ENCODE results near the gene SCGB1D1. TPM values are rescaled to one million over a fixed set of nuclear protein-coding genes. Genes with fewer than 3 reads are reported as not detected.

Gene SCGB1D1
- polyA plus RNA-seq, 1 donor from 2014 or later, result not detected

DNA sequence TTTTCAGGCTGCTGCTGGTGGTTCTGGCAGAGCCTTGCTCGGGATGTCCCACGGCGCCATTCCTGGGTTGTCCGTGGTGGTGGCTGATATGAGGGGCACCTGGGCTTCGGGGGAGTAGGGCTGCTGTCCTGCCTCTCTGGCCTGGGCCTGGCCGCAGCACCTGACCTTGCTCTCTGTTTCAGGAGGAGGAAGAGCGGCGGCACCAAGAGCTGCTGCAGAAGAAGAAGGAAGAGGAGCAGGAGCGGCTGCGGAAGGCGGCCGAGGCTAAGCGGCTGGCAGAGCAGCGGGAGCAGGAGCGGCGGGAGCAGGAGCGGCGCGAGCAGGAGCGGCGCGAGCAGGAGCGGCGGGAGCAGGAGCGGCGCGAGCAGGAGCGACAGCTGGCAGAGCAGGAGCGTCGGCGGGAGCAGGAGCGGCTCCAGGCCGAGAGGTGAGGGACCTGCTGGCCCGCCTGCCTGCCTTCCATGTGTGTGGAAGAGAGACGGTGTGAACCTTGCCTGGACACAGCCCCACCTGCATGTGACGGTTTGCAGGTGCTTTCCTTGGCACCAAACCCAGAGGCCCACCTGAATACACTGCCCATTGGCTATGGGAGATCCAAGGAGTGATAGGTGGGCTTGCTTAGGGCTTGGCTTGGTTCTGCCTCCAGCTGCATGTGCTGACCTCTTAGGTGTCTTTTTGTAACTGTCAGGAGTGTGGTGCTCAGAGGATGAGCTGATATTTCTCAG is 43.4 kb upstream of the SCGB1D1 start:
- Histone ChIP-seq H3K4me2 (ENCODE audit: low read length) (no peak overlapping the region), H3K27ac (ENCODE audit: low read length) (no peak overlapping the region), H3K4me3 (ENCODE audit: low read length) (no peak overlapping the region), H3K9ac (ENCODE audit: low read length) (no peak overlapping the region), H3K79me2 (replicated peaks; ENCODE audit: insufficient read depth, low read length) (no peaks in the 10 kb centered on the region), H2AFZ (ENCODE audit: low read depth, low read length) (no peak overlapping the region), H3K9me2 (ENCODE audit: insufficient read depth, low read length) (no peaks in the 10 kb centered on the region), H3F3A (ENCODE audit: insufficient read depth, low read length, poor library complexity, severe bottlenecking) (no peaks in the 10 kb centered on the region), H3K9me3 (ENCODE audit: low read length) (no peaks in the 10 kb centered on the region), H4K20me1 (ENCODE audit: insufficient read depth) (no peaks in the 10 kb centered on the region), H3K27me3 (ENCODE audit: insufficient read depth, low read depth, low read length) (no peaks in the 10 kb centered on the region), H3K36me3 (ENCODE audit: insufficient read depth, low read length) (no peaks in the 10 kb centered on the region)
- TF ChIP-seq POLR2AphosphoS5 (IDR thresholded peaks at IDR 0.05) (no peak), EP300 (conservative IDR thresholded peaks at IDR 0.05; ENCODE audit: poor library complexity, severe bottlenecking) (no peak), SMC3 (conservative IDR thresholded peaks at IDR 0.05; ENCODE audit: poor library complexity) (no peak)
- TF ChIP-seq, protein P1, sequence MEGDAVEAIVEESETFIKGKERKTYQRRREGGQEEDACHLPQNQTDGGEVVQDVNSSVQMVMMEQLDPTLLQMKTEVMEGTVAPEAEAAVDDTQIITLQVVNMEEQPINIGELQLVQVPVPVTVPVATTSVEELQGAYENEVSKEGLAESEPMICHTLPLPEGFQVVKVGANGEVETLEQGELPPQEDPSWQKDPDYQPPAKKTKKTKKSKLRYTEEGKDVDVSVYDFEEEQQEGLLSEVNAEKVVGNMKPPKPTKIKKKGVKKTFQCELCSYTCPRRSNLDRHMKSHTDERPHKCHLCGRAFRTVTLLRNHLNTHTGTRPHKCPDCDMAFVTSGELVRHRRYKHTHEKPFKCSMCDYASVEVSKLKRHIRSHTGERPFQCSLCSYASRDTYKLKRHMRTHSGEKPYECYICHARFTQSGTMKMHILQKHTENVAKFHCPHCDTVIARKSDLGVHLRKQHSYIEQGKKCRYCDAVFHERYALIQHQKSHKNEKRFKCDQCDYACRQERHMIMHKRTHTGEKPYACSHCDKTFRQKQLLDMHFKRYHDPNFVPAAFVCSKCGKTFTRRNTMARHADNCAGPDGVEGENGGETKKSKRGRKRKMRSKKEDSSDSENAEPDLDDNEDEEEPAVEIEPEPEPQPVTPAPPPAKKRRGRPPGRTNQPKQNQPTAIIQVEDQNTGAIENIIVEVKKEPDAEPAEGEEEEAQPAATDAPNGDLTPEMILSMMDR (IDR thresholded peaks at IDR 0.05; ENCODE audit: poor library complexity, severe bottlenecking), result no peak

DNA sequence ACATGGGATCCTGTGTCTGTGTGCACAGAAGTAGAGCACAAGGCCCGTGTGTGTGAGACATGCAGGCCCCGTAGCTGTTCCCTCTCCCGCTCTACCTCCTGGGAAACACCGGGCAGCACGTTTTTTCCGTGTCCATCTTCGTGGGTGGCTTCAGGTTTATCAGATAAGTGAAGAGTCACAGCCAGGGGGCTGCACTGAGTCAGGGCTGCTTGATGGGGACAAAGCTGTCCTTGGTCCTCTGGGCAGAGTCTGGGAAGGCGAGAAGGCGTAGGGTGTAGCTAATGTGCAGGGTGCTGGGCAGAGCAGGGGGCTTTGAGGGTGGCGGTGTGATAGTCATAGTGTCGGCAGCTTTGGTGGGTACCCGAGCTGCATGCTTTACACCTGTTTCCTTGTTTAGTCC is 42.5 kb upstream of the SCGB1D1 start:
- no peaks in the 10 kb centered on the region for H3K27me3 ChIP-seq (ENCODE audit: insufficient read depth, low read depth, low read length)
- H3K36me3 ChIP-seq (ENCODE audit: insufficient read depth, low read length), result no peaks in the 10 kb centered on the region
- H3K9me2 ChIP-seq (ENCODE audit: insufficient read depth, low read length), result no peaks in the 10 kb centered on the region
- H2AFZ ChIP-seq (ENCODE audit: low read depth, low read length), result no peak overlapping the region
- no peaks in the 10 kb centered on the region for H4K20me1 ChIP-seq (ENCODE audit: insufficient read depth)
- H3K4me3 ChIP-seq (ENCODE audit: low read length), result no peak overlapping the region
- no peaks in the 10 kb centered on the region for H3K79me2 ChIP-seq (replicated peaks; ENCODE audit: insufficient read depth, low read length)
- no peaks in the 10 kb centered on the region for H3K9me3 ChIP-seq (ENCODE audit: low read length)
- H3F3A ChIP-seq (ENCODE audit: insufficient read depth, low read length, poor library complexity, severe bottlenecking), result no peaks in the 10 kb centered on the region
- H3K9ac ChIP-seq (ENCODE audit: low read length), result no peak overlapping the region
- no peak overlapping the region for H3K4me2 ChIP-seq (ENCODE audit: low read length)
- H3K27ac ChIP-seq (ENCODE audit: low read length), result no peak overlapping the region
- TF ChIP-seq EZH2 (IDR thresholded peaks at IDR 0.05; ENCODE audit: borderline replicate concordance, insufficient read depth, low read length, poor library complexity, severe bottlenecking) (no peak), EP300 (conservative IDR thresholded peaks at IDR 0.05; ENCODE audit: poor library complexity, severe bottlenecking) (no peak), POLR2AphosphoS5 (IDR thresholded peaks at IDR 0.05) (no peak), MXI1 (conservative IDR thresholded peaks at IDR 0.05; ENCODE audit: poor library complexity, severe bottlenecking) (no peak), SMC3 (conservative IDR thresholded peaks at IDR 0.05; ENCODE audit: poor library complexity) (no peak), TAF1 (IDR thresholded peaks at IDR 0.05; ENCODE audit: low read depth) (no peak), RAD21 (conservative IDR thresholded peaks at IDR 0.05) (no peak)
- TF ChIP-seq, protein P1 (IDR thresholded peaks at IDR 0.05; ENCODE audit: poor library complexity, severe bottlenecking), result no peak
- TF ChIP-seq, protein P2, sequence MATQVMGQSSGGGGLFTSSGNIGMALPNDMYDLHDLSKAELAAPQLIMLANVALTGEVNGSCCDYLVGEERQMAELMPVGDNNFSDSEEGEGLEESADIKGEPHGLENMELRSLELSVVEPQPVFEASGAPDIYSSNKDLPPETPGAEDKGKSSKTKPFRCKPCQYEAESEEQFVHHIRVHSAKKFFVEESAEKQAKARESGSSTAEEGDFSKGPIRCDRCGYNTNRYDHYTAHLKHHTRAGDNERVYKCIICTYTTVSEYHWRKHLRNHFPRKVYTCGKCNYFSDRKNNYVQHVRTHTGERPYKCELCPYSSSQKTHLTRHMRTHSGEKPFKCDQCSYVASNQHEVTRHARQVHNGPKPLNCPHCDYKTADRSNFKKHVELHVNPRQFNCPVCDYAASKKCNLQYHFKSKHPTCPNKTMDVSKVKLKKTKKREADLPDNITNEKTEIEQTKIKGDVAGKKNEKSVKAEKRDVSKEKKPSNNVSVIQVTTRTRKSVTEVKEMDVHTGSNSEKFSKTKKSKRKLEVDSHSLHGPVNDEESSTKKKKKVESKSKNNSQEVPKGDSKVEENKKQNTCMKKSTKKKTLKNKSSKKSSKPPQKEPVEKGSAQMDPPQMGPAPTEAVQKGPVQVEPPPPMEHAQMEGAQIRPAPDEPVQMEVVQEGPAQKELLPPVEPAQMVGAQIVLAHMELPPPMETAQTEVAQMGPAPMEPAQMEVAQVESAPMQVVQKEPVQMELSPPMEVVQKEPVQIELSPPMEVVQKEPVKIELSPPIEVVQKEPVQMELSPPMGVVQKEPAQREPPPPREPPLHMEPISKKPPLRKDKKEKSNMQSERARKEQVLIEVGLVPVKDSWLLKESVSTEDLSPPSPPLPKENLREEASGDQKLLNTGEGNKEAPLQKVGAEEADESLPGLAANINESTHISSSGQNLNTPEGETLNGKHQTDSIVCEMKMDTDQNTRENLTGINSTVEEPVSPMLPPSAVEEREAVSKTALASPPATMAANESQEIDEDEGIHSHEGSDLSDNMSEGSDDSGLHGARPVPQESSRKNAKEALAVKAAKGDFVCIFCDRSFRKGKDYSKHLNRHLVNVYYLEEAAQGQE (IDR thresholded peaks at IDR 0.05; ENCODE audit: borderline replicate concordance), result no peak

Data from neural cell (in vitro differentiated cells).